Measurements from ENCODE around the gene SARM1. TPM values are rescaled to one million over a fixed set of nuclear protein-coding genes. Genes with fewer than 3 reads are reported as not detected.

SARM1 gene
- total and polyA plus RNA-seq, 9 of the 15 experiments (the other 6 are each of a cell fraction or from before 2014, with no cell fraction given): 0.04 to 0.55 (median 0.11) TPM; not detected in 2

- no peak for TF ChIP-seq DEAF1 (CRISPR knock-in tag; IDR thresholded peaks at IDR 0.05)
- no peak for TF ChIP-seq SRSF3 (IDR thresholded peaks at IDR 0.05; ENCODE audit: insufficient read depth, low read length)
- TF ChIP-seq XRCC5 (IDR thresholded peaks at IDR 0.05; ENCODE audit: low read depth, low read length): no peak
- no peak for TF ChIP-seq NEUROD1 (IDR thresholded peaks at IDR 0.05; ENCODE audit: borderline replicate concordance, low read depth, low read length, partially characterized antibody)
- no peak for TF ChIP-seq ZNF609 (CRISPR knock-in tag; IDR thresholded peaks at IDR 0.05; ENCODE audit: borderline replicate concordance)
- peak; percentile 88 for TF ChIP-seq POLR2H (tag; IDR thresholded peaks at IDR 0.05; ENCODE audit: low read depth)
- TF ChIP-seq POU5F1 (IDR thresholded peaks at IDR 0.05; ENCODE audit: borderline replicate concordance, low read depth, low read length, partially characterized antibody): no peak
- no peak for TF ChIP-seq MLLT1 (IDR thresholded peaks at IDR 0.05)
- no peak for TF ChIP-seq MED1 (CRISPR knock-in tag; IDR thresholded peaks at IDR 0.05; ENCODE audit: borderline replicate concordance)
- peak; percentile 2 for TF ChIP-seq CTCFL (IDR thresholded peaks at IDR 0.05; ENCODE audit: borderline replicate concordance, insufficient read depth, low read depth, low read length, poor library complexity, severe bottlenecking)
- TF ChIP-seq EP400 (IDR thresholded peaks at IDR 0.05): peak; percentile 82
- peak; percentile 88 for TF ChIP-seq POLR2A (conservative IDR thresholded peaks at IDR 0.05)
- no peak for TF ChIP-seq HNRNPH1 (optimal IDR thresholded peaks at IDR 0.05; ENCODE audit: low read depth, low read length)
- no peak for TF ChIP-seq CCAR2 (IDR thresholded peaks at IDR 0.05; ENCODE audit: low read depth, low read length)
- TF ChIP-seq RHOXF2B (CRISPR knock-in tag; conservative IDR thresholded peaks at IDR 0.05): no peak
- no peak for TF ChIP-seq ZBED1 (IDR thresholded peaks at IDR 0.05)
- TF ChIP-seq KDM2B (CRISPR knock-in tag; IDR thresholded peaks at IDR 0.05): no peak
Measured at GRCh38 chr17:28357061-28357900, 14.2 kb upstream of the SARM1 start, which contains the start of gene POLDIP2 (continued).

Measured in K562 (cell line).